GM23338 (cell line): ENCODE data around the gene NHS. TPM values are rescaled to one million over a fixed set of nuclear protein-coding genes. Genes with fewer than 3 reads are reported as not detected.

Experiments used
- ATAC-seq: fragments of 200-7000 bp; cut with Tn5 transposase; 3 replicates; pipeline ENCODE4 v1.9.1; 2020
- DNase-seq: peaks from one replicate; pipeline ENCODE4 v3.0.0-alpha.2; 2015; ENCODE audit warnings: low spot score
- H2AFZ ChIP-seq: fragments of 200-600 bp; sonication (generic); 2 replicates; pipeline ENCODE4 v1.8.0; 2016; ENCODE audit warnings: antibody characterized with exemption, mild to moderate bottlenecking, moderate library complexity
- H3F3A ChIP-seq: fragments of 200-600 bp; sonication (generic); replicated peaks from 2 replicates; pipeline ENCODE4 v1.8.0; 2017; ENCODE audit warnings: antibody characterized with exemption, mixed run types, low read depth
- H3K27ac ChIP-seq: fragments of 200-600 bp; sonication (generic); 2 replicates; pipeline ENCODE4 v1.6.1; 2016; ENCODE audit warnings: low read depth
- H3K27me3 ChIP-seq: fragments of 200-600 bp; sonication (generic); 2 replicates; pipeline ENCODE4 v1.8.0; 2016; ENCODE audit warnings: mild to moderate bottlenecking, mixed run types, moderate library complexity; ENCODE audit not compliant: insufficient read depth
- H3K36me3 ChIP-seq: fragments of 200-600 bp; sonication (generic); 2 replicates; pipeline ENCODE4 v1.8.0; 2016; ENCODE audit warnings: mild to moderate bottlenecking; ENCODE audit not compliant: insufficient read depth
- H3K4me1 ChIP-seq: fragments of 200-600 bp; sonication (generic); 2 replicates; pipeline ENCODE4 v1.8.0; 2016; ENCODE audit warnings: mild to moderate bottlenecking, moderate library complexity; ENCODE audit not compliant: insufficient read depth
- H3K4me2 ChIP-seq: fragments of 200-600 bp; sonication (generic); 2 replicates; pipeline ENCODE4 v1.7.1; 2017; ENCODE audit warnings: mixed run types
- H3K4me3 ChIP-seq: fragments of 200-600 bp; sonication (generic); 2 replicates; pipeline ENCODE4 v1.6.1; 2016; ENCODE audit warnings: mixed run types
- H3K79me2 ChIP-seq: fragments of 200-600 bp; sonication (generic); replicated peaks from 2 replicates; pipeline ENCODE4 v1.8.0; 2017; ENCODE audit warnings: mild to moderate bottlenecking; ENCODE audit not compliant: insufficient read depth
- H3K9me2 ChIP-seq: fragments of 200-600 bp; sonication (generic); 2 replicates; pipeline ENCODE4 v1.8.0; 2017; ENCODE audit not compliant: insufficient read depth
- H4K20me1 ChIP-seq: fragments of 200-600 bp; sonication (generic); replicated peaks from 2 replicates; pipeline ENCODE4 v1.8.0; 2017; ENCODE audit warnings: mild to moderate bottlenecking; ENCODE audit not compliant: insufficient read depth
- H3K27ac Mint-ChIP-seq: 2 replicates; pipeline ENCODE4 v1.8.0; 2020; ENCODE audit warnings: inconsistent platforms, mild to moderate bottlenecking, moderate library complexity, mixed read lengths
- H3K27me3 Mint-ChIP-seq: 3 replicates; pipeline ENCODE4 v1.8.0; 2022; ENCODE audit warnings: low read depth, mild to moderate bottlenecking, moderate library complexity, mixed read lengths, inconsistent platforms; ENCODE audit not compliant: insufficient read depth, poor library complexity
- H3K36me3 Mint-ChIP-seq: 3 replicates; pipeline ENCODE4 v1.8.0; 2021; ENCODE audit warnings: low read depth, mild to moderate bottlenecking, inconsistent platforms, moderate library complexity, mixed read lengths
- H3K4me1 Mint-ChIP-seq: 3 replicates; pipeline ENCODE4 v1.8.0; 2020; ENCODE audit warnings: mild to moderate bottlenecking, inconsistent platforms, mixed read lengths
- H3K4me3 Mint-ChIP-seq: 3 replicates; pipeline ENCODE4 v1.8.0; 2021; ENCODE audit warnings: moderate library complexity, mild to moderate bottlenecking, inconsistent platforms, mixed read lengths
- H3K9me3 Mint-ChIP-seq: 3 replicates; pipeline ENCODE4 v1.8.0; 2020; ENCODE audit warnings: moderate library complexity, mild to moderate bottlenecking, inconsistent platforms, mixed read lengths
- CREB1 ChIP-seq: fragments of 250-450 bp; sonication (Bioruptor Pico); IDR thresholded peaks from 2 replicates; pipeline ENCODE4 v1.5.0; 2020; ENCODE audit warnings: low read depth, mild to moderate bottlenecking, moderate library complexity
- CTCF ChIP-seq, 2 experiments: fragments of 200-600 bp in 1 of 2; sonication (generic) in 1 of 2; conservative IDR thresholded peaks; 2 replicates each; pipeline versions ENCODE4 v1.5.1 to v1.6.1; 2016 to 2017; ENCODE audit warnings: antibody characterized with exemption in 2 of 2, low read depth in 2 of 2, mild to moderate bottlenecking in 2 of 2, moderate library complexity in 1 of 2
- ETS1 ChIP-seq: IDR thresholded peaks from 2 replicates; pipeline ENCODE4 v1.6.1; 2016; ENCODE audit warnings: antibody characterized with exemption
- EZH2 ChIP-seq: fragments of 200-600 bp; sonication (generic); IDR thresholded peaks from one replicate; pipeline ENCODE4 v1.8.0; 2017; ENCODE audit warnings: antibody characterized with exemption, mild to moderate bottlenecking, low read depth; ENCODE audit not compliant: unreplicated experiment
- EZH2phosphoT487 ChIP-seq: fragments of 200-600 bp; sonication (generic); IDR thresholded peaks from one replicate; pipeline ENCODE4 v1.8.1; 2018; ENCODE audit warnings: antibody characterized with exemption; ENCODE audit not compliant: unreplicated experiment
- NANOG ChIP-seq: IDR thresholded peaks from 2 replicates; pipeline ENCODE4 v1.6.1; 2016; ENCODE audit warnings: antibody characterized with exemption, borderline replicate concordance
- POLR2AphosphoS5 ChIP-seq: IDR thresholded peaks from 2 replicates; pipeline ENCODE4 v1.6.1; 2016; ENCODE audit warnings: antibody characterized with exemption, low read depth
- STAT1 ChIP-seq: IDR thresholded peaks from one replicate; pipeline ENCODE4 v1.6.1; 2016; ENCODE audit warnings: antibody characterized with exemption; ENCODE audit not compliant: unreplicated experiment
- ZNF331 ChIP-seq: fragments of 250-450 bp; sonication (Bioruptor Pico); IDR thresholded peaks from 2 replicates; pipeline ENCODE4 v1.5.0; 2020; ENCODE audit warnings: low read depth, mild to moderate bottlenecking, moderate library complexity
- ZNF462 ChIP-seq: fragments of 250-450 bp; sonication (Bioruptor Pico); IDR thresholded peaks from 2 replicates; pipeline ENCODE4 v1.5.0; 2020; ENCODE audit warnings: mild to moderate bottlenecking, moderate library complexity
- polyA plus RNA-seq: library from polyadenylated mRNA; unstranded; fragments of >200 nt; fragmentation: Nextera tagmentation; extraction: Ambion mirVana; gene quantifications from 2 replicates; pipeline ENCODE4 v1.2.1, GENCODE V29; 2016
- total RNA-seq: library from RNA; depleted of rRNA; stranded (reverse); fragments of >200 nt; shearing (Covaris generic); gene quantifications from 2 replicates; pipeline ENCODE4 v1.2.3, GENCODE V29; 2014

The NHS gene
- total and polyA plus RNA-seq, 2 experiments from 2014 or later: 1.8 to 8.2 TPM

- H4K20me1 ChIP-seq: no peaks in the 10 kb centered on the region
- H3K27me3 ChIP-seq: peaks cover 5% of the 10 kb centered on the region; the same call in 1 of the 2 replicates
- H3K27ac ChIP-seq: no peak overlapping the region
- DNase-seq (no peak), ATAC-seq (no peak)
- no peaks in the 10 kb centered on the region for H3K36me3 ChIP-seq
- Mint-ChIP-seq H3K4me3 (no peak overlapping the region), H3K27ac (no peak overlapping the region), H3K36me3 (no peaks in the 10 kb centered on the region), H3K4me1 (peaks cover 26% of the 10 kb centered on the region), H3K27me3 (peaks cover 8% of the 10 kb centered on the region), H3K9me3 (no peaks in the 10 kb centered on the region)
- no peak overlapping the region for H3K4me2 ChIP-seq
- no peak overlapping the region for H3K4me3 ChIP-seq
- peaks cover 17% of the 10 kb centered on the region for H3K4me1 ChIP-seq
- no peaks in the 10 kb centered on the region for H3K9me2 ChIP-seq
- H3F3A ChIP-seq: no peaks in the 10 kb centered on the region
- no peaks in the 10 kb centered on the region for H3K79me2 ChIP-seq
- no peak overlapping the region for H2AFZ ChIP-seq
- TF ChIP-seq ZNF331 (no peak), CTCF (conservative IDR thresholded peaks at IDR 0.05; ENCODE audit: low read depth in 2 of 2) (no peak), STAT1 (no peak), ETS1 (no peak), NANOG (no peak), CREB1 (CRISPR knock-in tag) (no peak)
Observed at GRCh38 chrX:17603196-17603595, 228.2 kb downstream of the NHS start.

- H3K9me2 ChIP-seq: no peaks in the 10 kb centered on the region
- H3K4me1 ChIP-seq: peaks cover 9% of the 10 kb centered on the region
- DNase-seq (no peak), ATAC-seq (no peak)
- H3K79me2 ChIP-seq: no peaks in the 10 kb centered on the region
- H3K27ac ChIP-seq: no peak overlapping the region
- no peak overlapping the region for H2AFZ ChIP-seq
- Mint-ChIP-seq H3K27ac (no peak overlapping the region), H3K36me3 (no peaks in the 10 kb centered on the region), H3K4me3 (no peak overlapping the region), H3K4me1 (peaks cover 18% of the 10 kb centered on the region), H3K9me3 (no peaks in the 10 kb centered on the region), H3K27me3 (peaks cover 6% of the 10 kb centered on the region)
- H3F3A ChIP-seq: no peaks in the 10 kb centered on the region
- peaks cover 5% of the 10 kb centered on the region; the same call in 1 of the 2 replicates for H3K27me3 ChIP-seq
- H3K4me2 ChIP-seq: no peak overlapping the region
- no peaks in the 10 kb centered on the region for H4K20me1 ChIP-seq
- no peaks in the 10 kb centered on the region for H3K36me3 ChIP-seq
- no peak overlapping the region for H3K4me3 ChIP-seq
- no peak for TF ChIP-seq ZNF331
- TF ChIP-seq EZH2: no peak
- no peak for TF ChIP-seq ZNF462 (CRISPR knock-in tag)
- no peak for TF ChIP-seq CTCF (conservative IDR thresholded peaks at IDR 0.05; ENCODE audit: low read depth in 2 of 2)
- no peak for TF ChIP-seq EZH2phosphoT487
- no peak for TF ChIP-seq POLR2AphosphoS5
Observed at GRCh38 chrX:17605676-17606075, 230.7 kb downstream of the NHS start.
